DND-41 (cell line): ENCODE data around the gene FKBP2.
A peak's percentile ranks its signal among the peaks of the same experiment; 100 is the strongest.

ENCODE experiments used
- ATAC-seq: fragments of 200-7000 bp; cut with Tn5 transposase; 3 replicates; pipeline ENCODE4 v1.9.1; 2021; ENCODE audit warnings: low read depth; ENCODE audit not compliant: insufficient read depth
- DNase-seq: peaks from one replicate; pipeline ENCODE4 v3.0.0-alpha.2; 2020
- H2AFZ ChIP-seq: 2 replicates; pipeline ENCODE4 v1.6.0; 2012; ENCODE audit warnings: low read depth, low read length
- H3K27ac ChIP-seq: 2 replicates; pipeline ENCODE4 v1.5.1; 2012; ENCODE audit warnings: low read length, inconsistent platforms
- H3K27me3 ChIP-seq: fragments of 200-600 bp; sonication (generic); 2 replicates; pipeline ENCODE4 v1.6.0; 2012; ENCODE audit warnings: low read length, mild to moderate bottlenecking, inconsistent platforms; ENCODE audit not compliant: insufficient read depth, poor library complexity
- H3K36me3 ChIP-seq: 2 replicates; pipeline ENCODE4 v1.5.1; 2012; ENCODE audit warnings: low read length, inconsistent platforms; ENCODE audit not compliant: insufficient read depth
- H3K4me1 ChIP-seq: 2 replicates; pipeline ENCODE4 v1.5.1; 2012; ENCODE audit warnings: mild to moderate bottlenecking, low read length; ENCODE audit not compliant: insufficient read depth
- H3K4me2 ChIP-seq: 2 replicates; pipeline ENCODE4 v1.6.0; 2012; ENCODE audit warnings: mild to moderate bottlenecking, moderate library complexity, low read length, inconsistent platforms; ENCODE audit not compliant: insufficient read depth
- H3K4me3 ChIP-seq, 2 experiments: fragments of 200-600 bp in 1 of 2; shearing (Covaris generic) in 1 of 2; 2 replicates each; pipeline ENCODE4 v1.5.1; 2012 to 2016; ENCODE audit warnings: inconsistent platforms in 2 of 2, low read length in 2 of 2, mild to moderate bottlenecking in 2 of 2, low read depth in 1 of 2, moderate library complexity in 1 of 2
- H3K79me2 ChIP-seq: 2 replicates; pipeline ENCODE4 v1.6.0; 2012; ENCODE audit warnings: low read length, inconsistent platforms; ENCODE audit not compliant: insufficient read depth
- H3K9ac ChIP-seq: 2 replicates; pipeline ENCODE4 v1.6.0; 2012; ENCODE audit warnings: low read depth, mild to moderate bottlenecking, inconsistent platforms, low read length, moderate library complexity
- H3K9me3 ChIP-seq: 2 replicates; pipeline ENCODE4 v1.5.1; 2012; ENCODE audit warnings: low read length, moderate library complexity, mild to moderate bottlenecking, inconsistent platforms; ENCODE audit not compliant: insufficient read depth, severe bottlenecking
- H4K20me1 ChIP-seq: 2 replicates; pipeline ENCODE4 v1.6.0; 2012; ENCODE audit warnings: low read length; ENCODE audit not compliant: insufficient read depth
- EZH2 ChIP-seq: IDR thresholded peaks from 3 replicates; pipeline ENCODE4 v1.6.1; 2012; ENCODE audit warnings: borderline replicate concordance, low read depth, mild to moderate bottlenecking, moderate library complexity, low read length, inconsistent platforms; ENCODE audit not compliant: severe bottlenecking
- TF ChIP-seq, protein P1 (sequence below): IDR thresholded peaks from 2 replicates; pipeline ENCODE4 v1.5.1; 2012; ENCODE audit warnings: borderline replicate concordance, low read length, moderate library complexity, mild to moderate bottlenecking; ENCODE audit not compliant: poor library complexity, severe bottlenecking; ENCODE audit errors: extremely low read depth

FKBP2 gene

DNA sequence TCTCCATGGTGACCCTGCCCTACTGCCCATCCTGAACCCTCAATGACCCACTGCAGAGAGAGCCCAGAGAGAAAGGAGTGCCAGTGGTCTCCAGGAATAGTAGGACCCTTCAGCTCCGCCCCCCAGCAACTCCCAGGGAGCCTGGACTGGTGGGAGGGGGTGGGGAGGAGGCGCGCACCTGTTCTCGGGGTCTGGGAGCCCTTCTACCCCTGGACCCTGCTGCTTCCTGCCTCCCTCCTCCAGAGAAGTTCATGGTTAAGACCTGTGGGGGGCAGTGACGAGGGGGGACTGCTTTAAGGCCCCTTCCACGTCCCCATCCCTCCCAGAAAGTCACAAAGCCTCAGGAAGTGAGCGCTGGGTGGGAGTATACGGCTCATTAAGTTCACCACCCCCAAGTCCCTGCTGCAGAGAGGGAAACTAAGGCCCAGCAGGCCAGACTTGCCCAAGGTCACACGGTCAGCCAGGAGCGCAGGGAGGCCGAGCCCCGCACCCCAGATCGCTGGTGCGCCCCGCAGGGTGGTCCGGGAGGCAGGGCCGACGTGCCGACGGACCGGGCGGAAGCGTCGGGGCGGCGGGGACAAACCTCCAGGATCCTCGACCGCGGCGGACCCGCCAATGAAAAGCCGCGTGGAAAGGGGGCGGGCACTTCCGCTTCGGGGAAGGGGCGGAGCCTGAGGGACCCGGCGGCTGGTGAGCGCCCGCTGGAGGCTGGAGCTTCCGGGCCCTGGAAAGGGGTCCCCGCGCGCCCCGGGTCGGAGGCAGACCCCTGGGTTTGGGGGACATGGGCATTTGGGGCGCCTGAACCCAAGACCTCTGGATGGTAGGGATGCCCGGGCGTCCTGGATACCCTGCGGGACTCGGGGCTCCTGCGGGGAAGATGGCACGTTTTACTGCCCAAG is 15.0 kb upstream of the FKBP2 start, which contains the start of the genes NUDT22 and TRPT1:
Gene NUDT22, plus strand, starts transcription at position 667 of the 899 bp plus-strand sequence. CDS start 379 bp downstream, outside the sequence.
Gene TRPT1, minus strand, starts transcription at position 579 of the 899 bp plus-strand sequence. Its CDS starts 326 bp downstream, at position 253.
- ATAC-seq (peak; percentile 73), DNase-seq (peak; percentile 95)
- Histone ChIP-seq H3K9ac (peak within 1 kb of the TSS; percentile 75), H3K4me3 (peak within 1 kb of the TSS; percentile 60 to 81), H3K36me3 (peaks cover 36% of the 10 kb centered on the region), H2AFZ (peak within 1 kb of the TSS; percentile 84), H3K4me2 (peak within 1 kb of the TSS; percentile 96), H4K20me1 (peaks cover 7% of the 10 kb centered on the region), H3K4me1 (peaks cover 57% of the 10 kb centered on the region), H3K79me2 (peaks cover 37% of the 10 kb centered on the region), H3K9me3 (no peaks in the 10 kb centered on the region), H3K27me3 (no peaks in the 10 kb centered on the region), H3K27ac (peak within 1 kb of the TSS; percentile 91)
- TF ChIP-seq, protein P1, sequence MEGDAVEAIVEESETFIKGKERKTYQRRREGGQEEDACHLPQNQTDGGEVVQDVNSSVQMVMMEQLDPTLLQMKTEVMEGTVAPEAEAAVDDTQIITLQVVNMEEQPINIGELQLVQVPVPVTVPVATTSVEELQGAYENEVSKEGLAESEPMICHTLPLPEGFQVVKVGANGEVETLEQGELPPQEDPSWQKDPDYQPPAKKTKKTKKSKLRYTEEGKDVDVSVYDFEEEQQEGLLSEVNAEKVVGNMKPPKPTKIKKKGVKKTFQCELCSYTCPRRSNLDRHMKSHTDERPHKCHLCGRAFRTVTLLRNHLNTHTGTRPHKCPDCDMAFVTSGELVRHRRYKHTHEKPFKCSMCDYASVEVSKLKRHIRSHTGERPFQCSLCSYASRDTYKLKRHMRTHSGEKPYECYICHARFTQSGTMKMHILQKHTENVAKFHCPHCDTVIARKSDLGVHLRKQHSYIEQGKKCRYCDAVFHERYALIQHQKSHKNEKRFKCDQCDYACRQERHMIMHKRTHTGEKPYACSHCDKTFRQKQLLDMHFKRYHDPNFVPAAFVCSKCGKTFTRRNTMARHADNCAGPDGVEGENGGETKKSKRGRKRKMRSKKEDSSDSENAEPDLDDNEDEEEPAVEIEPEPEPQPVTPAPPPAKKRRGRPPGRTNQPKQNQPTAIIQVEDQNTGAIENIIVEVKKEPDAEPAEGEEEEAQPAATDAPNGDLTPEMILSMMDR = peak; percentile 54
- no peak for TF ChIP-seq EZH2

DNA sequence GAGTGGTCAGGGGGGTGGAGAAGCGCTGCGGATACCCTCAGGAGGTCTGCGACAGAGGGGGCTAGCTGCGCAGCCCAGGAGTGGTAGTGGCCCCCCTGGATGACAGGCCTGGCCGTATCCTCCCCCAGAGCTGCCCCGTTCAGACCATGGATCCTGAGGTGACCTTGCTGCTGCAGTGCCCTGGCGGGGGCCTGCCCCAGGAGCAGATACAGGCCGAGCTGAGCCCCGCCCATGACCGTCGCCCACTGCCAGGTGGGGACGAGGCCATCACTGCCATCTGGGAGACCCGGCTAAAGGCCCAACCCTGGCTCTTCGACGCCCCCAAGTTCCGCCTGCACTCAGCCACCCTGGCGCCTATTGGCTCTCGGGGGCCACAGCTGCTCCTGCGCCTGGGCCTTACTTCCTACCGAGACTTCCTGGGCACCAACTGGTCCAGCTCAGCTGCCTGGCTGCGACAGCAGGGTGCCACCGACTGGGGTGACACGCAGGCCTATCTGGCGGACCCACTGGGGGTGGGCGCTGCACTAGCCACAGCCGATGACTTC is 14.3 kb upstream of the FKBP2 start:
- Histone ChIP-seq H3K9me3 (no peaks in the 10 kb centered on the region), H3K79me2 (peaks cover 37% of the 10 kb centered on the region), H3K4me2 (peak overlapping the region; percentile 96), H3K27ac (peak overlapping the region; percentile 81), H3K27me3 (no peaks in the 10 kb centered on the region), H3K9ac (peak overlapping the region; percentile 75), H3K4me1 (peaks cover 63% of the 10 kb centered on the region), H2AFZ (peak overlapping the region; percentile 67), H4K20me1 (peaks cover 7% of the 10 kb centered on the region), H3K36me3 (peaks cover 30% of the 10 kb centered on the region), H3K4me3 (peak overlapping the region; percentile 60 to 81; a peak in 3 of 4 replicates)
- DNase-seq (peak; percentile 79), ATAC-seq (peak; percentile 54)
- no peak for TF ChIP-seq EZH2

DNA sequence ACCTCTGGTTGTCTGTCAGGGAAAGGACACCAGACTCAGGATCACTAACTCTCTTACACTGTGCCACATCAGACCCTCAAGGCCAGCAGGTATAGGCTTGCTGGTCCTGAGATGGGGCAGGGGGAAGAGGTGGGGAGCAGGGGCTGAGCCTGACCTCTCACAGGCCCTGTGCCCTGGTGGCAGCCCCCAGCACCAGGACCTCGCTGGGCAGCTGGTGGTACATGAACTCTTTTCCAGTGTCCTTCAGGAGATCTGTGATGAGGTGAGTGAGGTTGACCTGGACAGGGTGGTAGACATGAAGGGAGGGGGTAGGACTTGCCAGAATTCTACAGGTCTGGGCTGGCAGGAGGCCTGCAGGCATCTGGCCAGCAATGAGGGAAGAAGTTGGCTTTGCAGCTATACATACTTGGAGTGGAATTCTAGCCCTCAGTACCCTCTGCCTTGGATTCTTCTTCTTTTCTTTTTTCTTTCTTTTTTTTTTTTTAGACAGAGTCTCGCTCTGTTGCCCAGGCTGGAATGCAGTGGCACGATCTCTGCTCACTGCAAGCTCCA is 13.4 kb upstream of the FKBP2 start:
- Histone ChIP-seq H3K36me3 (peaks cover 29% of the 10 kb centered on the region), H3K4me2 (peak overlapping the region; percentile 96), H3K9me3 (no peaks in the 10 kb centered on the region), H3K27me3 (no peaks in the 10 kb centered on the region), H3K79me2 (peaks cover 37% of the 10 kb centered on the region), H3K4me1 (peaks cover 72% of the 10 kb centered on the region), H4K20me1 (peaks cover 7% of the 10 kb centered on the region), H3K27ac (peak overlapping the region; percentile 81), H2AFZ (no peak overlapping the region), H3K9ac (peak overlapping the region; percentile 75), H3K4me3 (peak overlapping the region in 1 of 2 experiments; percentile 81; a peak in 3 of 4 replicates)
- no peak for TF ChIP-seq EZH2
- TF ChIP-seq, protein P1 = no peak
- DNase-seq = no peak
- no peak for ATAC-seq
